HepG2 (cell line): Measurements from ENCODE around the gene CYB5B. TPM values are rescaled to one million over a fixed set of nuclear protein-coding genes. Genes with fewer than 3 reads are reported as not detected.

Experiments
- FOXK1 ChIP-seq: sonication (generic); formaldehyde crosslinking; IDR thresholded peaks from 2 replicates; pipeline ENCODE4 v1.4.0; 2020; ENCODE audit warnings: low read depth, missing genetic modification reagents, borderline replicate concordance
- GTF3A ChIP-seq: sonication (generic); formaldehyde crosslinking; conservative IDR thresholded peaks from 2 replicates; pipeline ENCODE4 v1.4.0; 2020; ENCODE audit warnings: mild to moderate bottlenecking, missing genetic modification reagents
- KLF11 ChIP-seq: IDR thresholded peaks from 2 replicates; pipeline ENCODE4 v1.6.1; 2016; ENCODE audit warnings: missing compliant biosample characterization
- ZEB1 ChIP-seq: IDR thresholded peaks from 2 replicates; pipeline ENCODE4 v1.6.1; 2012; ENCODE audit warnings: mild to moderate bottlenecking, low read depth, inconsistent platforms; ENCODE audit not compliant: insufficient replicate concordance
- ZNF773 ChIP-seq: sonication (generic); formaldehyde crosslinking; IDR thresholded peaks from 2 replicates; pipeline ENCODE4 v1.4.0; 2020; ENCODE audit warnings: missing genetic modification reagents, borderline replicate concordance
- polyA plus RNA-seq, 8 experiments: library from polyadenylated mRNA; depleted of rRNA in 3 of 8; stranded (reverse) in 7 of 8; unstranded in 1 of 8; fragments of >200 nt; fragmentation: Illumina TruSeq in 4 of 8; extraction: Trizol in 4 of 8; gene quantifications; 2 replicates each; pipeline versions ENCODE4 v1.2.1 to v1.2.3, GENCODE V29; 2011 to 2016; ENCODE audit warnings: low read depth in 4 of 8, missing spikeins in 1 of 8, mixed read lengths in 1 of 8; ENCODE audit not compliant: insufficient read depth in 1 of 8
- total RNA-seq, 5 experiments: library from RNA; depleted of rRNA; stranded (reverse); fragments of >200 nt; fragmentation: Illumina TruSeq; extraction: Trizol; gene quantifications; 2 replicates each; pipeline ENCODE4 v1.2.3, GENCODE V29; 2016; ENCODE audit warnings: low read depth in 1 of 5
- TF ChIP-seq, protein P1 (sequence below): sonication (generic); formaldehyde crosslinking; IDR thresholded peaks from 2 replicates; pipeline ENCODE4 v1.5.1; 2020; ENCODE audit warnings: mild to moderate bottlenecking, missing genetic modification reagents, borderline replicate concordance
- TF ChIP-seq, protein P2 (sequence below): fragments of 450-650 bp; IDR thresholded peaks from 2 replicates; pipeline ENCODE4 v1.6.1; 2017; ENCODE audit warnings: mild to moderate bottlenecking
- TF ChIP-seq, protein P3 (sequence below): sonication (generic); IDR thresholded peaks from 2 replicates; pipeline ENCODE4 v1.6.1; 2016; ENCODE audit warnings: low read depth, borderline replicate concordance
- TF ChIP-seq, protein P4 (sequence below): sonication (generic); formaldehyde crosslinking; IDR thresholded peaks from 2 replicates; pipeline ENCODE4 v1.4.0; 2020; ENCODE audit warnings: mild to moderate bottlenecking, missing genetic modification reagents

Gene CYB5B
- total and polyA plus RNA-seq, 2 of the 13 experiments (the other 11 are each of a cell fraction or from before 2014, with no cell fraction given), result 234 to 432 TPM

DNA sequence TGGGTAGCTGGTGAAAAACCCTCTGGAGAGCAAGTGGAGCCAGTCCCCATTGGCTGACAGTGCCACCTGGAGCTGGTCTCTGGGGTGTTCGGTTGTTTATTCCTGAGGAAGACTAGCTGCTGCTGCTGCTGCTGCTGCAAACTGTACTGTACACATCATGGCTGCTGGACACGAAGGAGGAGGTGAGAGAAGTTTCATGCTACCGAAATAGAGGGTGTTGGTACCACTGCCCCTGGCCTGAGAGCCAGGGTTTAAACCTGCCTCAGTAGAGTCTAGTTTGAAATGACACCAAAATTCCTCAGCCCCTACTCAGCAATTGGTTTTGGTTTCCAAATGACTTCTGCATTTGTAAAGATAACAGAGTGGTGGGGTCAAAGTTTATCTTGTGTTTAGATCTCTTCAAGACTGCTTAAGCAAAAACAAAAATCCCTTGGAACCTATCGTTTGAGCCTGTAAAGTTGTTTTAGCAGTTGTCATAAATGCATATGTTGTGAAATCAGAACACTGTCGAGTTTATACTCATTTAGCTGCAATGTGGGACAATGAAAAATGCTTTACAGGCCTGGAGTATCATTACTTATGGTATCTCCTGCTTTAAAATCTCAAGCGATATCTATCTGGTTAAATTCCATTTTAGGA is 40.8 kb downstream of the CYB5B start (continued):
- TF ChIP-seq, protein P1, sequence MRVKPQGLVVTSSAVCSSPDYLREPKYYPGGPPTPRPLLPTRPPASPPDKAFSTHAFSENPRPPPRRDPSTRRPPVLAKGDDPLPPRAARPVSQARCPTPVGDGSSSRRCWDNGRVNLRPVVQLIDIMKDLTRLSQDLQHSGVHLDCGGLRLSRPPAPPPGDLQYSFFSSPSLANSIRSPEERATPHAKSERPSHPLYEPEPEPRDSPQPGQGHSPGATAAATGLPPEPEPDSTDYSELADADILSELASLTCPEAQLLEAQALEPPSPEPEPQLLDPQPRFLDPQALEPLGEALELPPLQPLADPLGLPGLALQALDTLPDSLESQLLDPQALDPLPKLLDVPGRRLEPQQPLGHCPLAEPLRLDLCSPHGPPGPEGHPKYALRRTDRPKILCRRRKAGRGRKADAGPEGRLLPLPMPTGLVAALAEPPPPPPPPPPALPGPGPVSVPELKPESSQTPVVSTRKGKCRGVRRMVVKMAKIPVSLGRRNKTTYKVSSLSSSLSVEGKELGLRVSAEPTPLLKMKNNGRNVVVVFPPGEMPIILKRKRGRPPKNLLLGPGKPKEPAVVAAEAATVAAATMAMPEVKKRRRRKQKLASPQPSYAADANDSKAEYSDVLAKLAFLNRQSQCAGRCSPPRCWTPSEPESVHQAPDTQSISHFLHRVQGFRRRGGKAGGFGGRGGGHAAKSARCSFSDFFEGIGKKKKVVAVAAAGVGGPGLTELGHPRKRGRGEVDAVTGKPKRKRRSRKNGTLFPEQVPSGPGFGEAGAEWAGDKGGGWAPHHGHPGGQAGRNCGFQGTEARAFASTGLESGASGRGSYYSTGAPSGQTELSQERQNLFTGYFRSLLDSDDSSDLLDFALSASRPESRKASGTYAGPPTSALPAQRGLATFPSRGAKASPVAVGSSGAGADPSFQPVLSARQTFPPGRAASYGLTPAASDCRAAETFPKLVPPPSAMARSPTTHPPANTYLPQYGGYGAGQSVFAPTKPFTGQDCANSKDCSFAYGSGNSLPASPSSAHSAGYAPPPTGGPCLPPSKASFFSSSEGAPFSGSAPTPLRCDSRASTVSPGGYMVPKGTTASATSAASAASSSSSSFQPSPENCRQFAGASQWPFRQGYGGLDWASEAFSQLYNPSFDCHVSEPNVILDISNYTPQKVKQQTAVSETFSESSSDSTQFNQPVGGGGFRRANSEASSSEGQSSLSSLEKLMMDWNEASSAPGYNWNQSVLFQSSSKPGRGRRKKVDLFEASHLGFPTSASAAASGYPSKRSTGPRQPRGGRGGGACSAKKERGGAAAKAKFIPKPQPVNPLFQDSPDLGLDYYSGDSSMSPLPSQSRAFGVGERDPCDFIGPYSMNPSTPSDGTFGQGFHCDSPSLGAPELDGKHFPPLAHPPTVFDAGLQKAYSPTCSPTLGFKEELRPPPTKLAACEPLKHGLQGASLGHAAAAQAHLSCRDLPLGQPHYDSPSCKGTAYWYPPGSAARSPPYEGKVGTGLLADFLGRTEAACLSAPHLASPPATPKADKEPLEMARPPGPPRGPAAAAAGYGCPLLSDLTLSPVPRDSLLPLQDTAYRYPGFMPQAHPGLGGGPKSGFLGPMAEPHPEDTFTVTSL (CRISPR knock-in tag), result no peak
- TF ChIP-seq GTF3A (CRISPR knock-in tag) (no peak), ZEB1 (no peak), KLF11 (CRISPR knock-in tag) (no peak), FOXK1 (CRISPR knock-in tag) (peak; percentile 44; the same call in 1 of the 2 replicates), ZNF773 (CRISPR knock-in tag) (no peak)
- TF ChIP-seq, protein P2, sequence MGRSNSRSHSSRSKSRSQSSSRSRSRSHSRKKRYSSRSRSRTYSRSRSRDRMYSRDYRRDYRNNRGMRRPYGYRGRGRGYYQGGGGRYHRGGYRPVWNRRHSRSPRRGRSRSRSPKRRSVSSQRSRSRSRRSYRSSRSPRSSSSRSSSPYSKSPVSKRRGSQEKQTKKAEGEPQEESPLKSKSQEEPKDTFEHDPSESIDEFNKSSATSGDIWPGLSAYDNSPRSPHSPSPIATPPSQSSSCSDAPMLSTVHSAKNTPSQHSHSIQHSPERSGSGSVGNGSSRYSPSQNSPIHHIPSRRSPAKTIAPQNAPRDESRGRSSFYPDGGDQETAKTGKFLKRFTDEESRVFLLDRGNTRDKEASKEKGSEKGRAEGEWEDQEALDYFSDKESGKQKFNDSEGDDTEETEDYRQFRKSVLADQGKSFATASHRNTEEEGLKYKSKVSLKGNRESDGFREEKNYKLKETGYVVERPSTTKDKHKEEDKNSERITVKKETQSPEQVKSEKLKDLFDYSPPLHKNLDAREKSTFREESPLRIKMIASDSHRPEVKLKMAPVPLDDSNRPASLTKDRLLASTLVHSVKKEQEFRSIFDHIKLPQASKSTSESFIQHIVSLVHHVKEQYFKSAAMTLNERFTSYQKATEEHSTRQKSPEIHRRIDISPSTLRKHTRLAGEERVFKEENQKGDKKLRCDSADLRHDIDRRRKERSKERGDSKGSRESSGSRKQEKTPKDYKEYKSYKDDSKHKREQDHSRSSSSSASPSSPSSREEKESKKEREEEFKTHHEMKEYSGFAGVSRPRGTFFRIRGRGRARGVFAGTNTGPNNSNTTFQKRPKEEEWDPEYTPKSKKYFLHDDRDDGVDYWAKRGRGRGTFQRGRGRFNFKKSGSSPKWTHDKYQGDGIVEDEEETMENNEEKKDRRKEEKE, result no peak
- TF ChIP-seq, protein P3, sequence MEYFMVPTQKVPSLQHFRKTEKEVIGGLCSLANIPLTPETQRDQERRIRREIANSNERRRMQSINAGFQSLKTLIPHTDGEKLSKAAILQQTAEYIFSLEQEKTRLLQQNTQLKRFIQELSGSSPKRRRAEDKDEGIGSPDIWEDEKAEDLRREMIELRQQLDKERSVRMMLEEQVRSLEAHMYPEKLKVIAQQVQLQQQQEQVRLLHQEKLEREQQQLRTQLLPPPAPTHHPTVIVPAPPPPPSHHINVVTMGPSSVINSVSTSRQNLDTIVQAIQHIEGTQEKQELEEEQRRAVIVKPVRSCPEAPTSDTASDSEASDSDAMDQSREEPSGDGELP, result peak; percentile 28; the same call in 1 of the 2 replicates
- TF ChIP-seq, protein P4, sequence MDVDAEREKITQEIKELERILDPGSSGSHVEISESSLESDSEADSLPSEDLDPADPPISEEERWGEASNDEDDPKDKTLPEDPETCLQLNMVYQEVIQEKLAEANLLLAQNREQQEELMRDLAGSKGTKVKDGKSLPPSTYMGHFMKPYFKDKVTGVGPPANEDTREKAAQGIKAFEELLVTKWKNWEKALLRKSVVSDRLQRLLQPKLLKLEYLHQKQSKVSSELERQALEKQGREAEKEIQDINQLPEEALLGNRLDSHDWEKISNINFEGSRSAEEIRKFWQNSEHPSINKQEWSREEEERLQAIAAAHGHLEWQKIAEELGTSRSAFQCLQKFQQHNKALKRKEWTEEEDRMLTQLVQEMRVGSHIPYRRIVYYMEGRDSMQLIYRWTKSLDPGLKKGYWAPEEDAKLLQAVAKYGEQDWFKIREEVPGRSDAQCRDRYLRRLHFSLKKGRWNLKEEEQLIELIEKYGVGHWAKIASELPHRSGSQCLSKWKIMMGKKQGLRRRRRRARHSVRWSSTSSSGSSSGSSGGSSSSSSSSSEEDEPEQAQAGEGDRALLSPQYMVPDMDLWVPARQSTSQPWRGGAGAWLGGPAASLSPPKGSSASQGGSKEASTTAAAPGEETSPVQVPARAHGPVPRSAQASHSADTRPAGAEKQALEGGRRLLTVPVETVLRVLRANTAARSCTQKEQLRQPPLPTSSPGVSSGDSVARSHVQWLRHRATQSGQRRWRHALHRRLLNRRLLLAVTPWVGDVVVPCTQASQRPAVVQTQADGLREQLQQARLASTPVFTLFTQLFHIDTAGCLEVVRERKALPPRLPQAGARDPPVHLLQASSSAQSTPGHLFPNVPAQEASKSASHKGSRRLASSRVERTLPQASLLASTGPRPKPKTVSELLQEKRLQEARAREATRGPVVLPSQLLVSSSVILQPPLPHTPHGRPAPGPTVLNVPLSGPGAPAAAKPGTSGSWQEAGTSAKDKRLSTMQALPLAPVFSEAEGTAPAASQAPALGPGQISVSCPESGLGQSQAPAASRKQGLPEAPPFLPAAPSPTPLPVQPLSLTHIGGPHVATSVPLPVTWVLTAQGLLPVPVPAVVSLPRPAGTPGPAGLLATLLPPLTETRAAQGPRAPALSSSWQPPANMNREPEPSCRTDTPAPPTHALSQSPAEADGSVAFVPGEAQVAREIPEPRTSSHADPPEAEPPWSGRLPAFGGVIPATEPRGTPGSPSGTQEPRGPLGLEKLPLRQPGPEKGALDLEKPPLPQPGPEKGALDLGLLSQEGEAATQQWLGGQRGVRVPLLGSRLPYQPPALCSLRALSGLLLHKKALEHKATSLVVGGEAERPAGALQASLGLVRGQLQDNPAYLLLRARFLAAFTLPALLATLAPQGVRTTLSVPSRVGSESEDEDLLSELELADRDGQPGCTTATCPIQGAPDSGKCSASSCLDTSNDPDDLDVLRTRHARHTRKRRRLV (CRISPR knock-in tag), result no peak
